SW480 (cell line): ENCODE results near the gene CAV2.

Experiments used
- DNase-seq: peaks from one replicate; pipeline ENCODE4 v3.0.0-alpha.2; 2016; ENCODE audit warnings: low spot score

Gene CAV2

GRCh38 chr7:116524609-116525297 is 25.2 kb downstream of the CAV2 start, which contains the start of gene CAV1:
Gene CAV1 (plus strand): TSS chr7:116525036. CDS start chr7:116525063, 27 bp downstream.
- DNase-seq = peak; percentile 78

DNA sequence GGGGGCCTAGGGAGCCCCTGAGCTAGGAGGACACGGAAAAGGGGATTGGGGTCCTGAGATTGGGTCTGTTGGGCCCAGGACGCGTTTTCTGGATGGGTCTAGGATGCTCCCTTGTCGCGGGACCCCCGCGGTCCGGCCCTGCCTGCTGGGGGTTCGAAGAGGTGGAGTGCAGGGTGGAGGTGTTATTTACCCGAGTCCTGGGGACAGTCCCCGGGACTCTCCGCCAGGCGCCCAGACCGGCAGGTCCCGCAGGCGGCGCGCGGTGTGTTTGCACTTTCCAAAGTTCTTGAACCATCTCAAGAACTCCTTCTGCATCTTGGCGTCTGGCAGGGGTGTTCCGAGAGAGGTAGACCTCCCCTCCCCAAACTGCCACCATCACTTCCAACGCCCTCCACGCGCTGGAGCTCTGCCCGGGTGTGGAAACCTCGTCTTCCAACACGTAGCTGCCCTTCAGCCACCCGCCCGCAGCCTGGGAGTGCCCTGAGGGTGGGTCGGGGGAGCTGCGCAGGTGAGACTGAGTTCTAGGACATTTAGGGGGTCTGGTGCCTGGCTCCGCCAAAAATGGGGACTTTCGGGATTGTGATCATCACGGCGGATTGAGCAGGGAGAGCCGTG is 25.9 kb downstream of the CAV2 start:
- peak; percentile 27 for DNase-seq

DNA sequence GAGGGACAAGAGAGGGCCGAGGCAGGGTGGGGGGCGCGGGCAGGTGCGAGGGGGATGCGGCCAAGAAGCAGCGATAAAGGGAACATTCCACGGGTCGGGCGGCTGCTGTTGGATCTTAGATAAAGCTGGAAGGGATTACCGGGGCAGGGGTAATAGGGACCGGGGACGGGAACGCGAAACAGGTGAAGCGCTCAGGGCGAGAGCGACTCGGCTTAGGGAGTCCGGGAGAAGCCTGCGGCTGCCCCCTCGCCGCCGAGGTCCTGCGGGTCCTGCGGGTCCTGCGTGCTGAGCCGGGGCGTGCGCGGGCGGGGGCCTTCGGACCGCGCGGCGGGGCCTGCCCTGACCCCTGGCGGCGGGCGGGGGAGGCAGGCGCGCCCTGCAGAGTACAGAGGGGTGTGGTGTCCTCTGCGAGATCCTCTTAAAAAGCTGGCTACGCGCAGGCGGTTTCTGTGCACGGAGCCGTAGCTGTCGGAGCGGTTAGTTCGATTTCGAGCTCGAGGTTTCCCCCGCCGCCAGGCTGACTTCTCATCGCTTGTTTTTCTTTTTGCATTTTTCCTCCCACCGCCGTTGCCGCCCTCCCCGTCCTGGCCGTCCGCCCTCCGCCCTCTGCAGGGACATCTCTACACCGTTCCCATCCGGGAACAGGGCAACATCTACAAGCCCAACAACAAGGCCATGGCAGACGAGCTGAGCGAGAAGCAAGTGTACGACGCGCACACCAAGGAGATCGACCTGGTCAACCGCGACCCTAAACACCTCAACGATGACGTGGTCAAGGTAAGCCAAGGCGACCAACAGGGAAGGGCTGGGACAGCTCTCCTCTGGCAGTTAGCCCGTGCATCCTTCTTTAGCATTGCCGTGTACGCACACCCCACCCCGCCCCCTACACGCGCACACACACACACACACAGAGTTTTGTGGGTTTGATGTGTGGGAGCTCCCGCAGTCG is 26.6 kb downstream of the CAV2 start:
- DNase-seq = peak; percentile 84

GRCh38 chr7:116526897-116527296 is 27.4 kb downstream of the CAV2 start:
- DNase-seq = no peak

DNA sequence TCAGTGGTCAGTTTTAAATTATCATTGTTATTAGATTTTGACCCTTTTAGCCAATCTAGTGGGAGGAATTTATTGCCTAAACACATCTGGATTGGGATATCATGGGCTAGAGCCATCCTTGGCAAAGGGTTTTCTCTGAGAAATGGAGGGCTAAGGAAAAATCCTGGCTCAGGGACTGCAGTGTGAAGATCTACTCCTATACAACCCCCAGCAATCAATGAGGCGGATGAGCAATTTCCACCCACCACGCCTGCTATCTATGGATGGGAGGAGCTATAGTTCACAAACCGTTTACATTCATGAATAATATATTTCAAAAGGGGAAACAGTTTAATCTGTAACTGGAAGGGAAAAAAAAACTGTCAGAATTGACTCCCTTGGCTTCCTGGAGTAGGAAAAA is 28.0 kb downstream of the CAV2 start:
- DNase-seq = no peak

DNA sequence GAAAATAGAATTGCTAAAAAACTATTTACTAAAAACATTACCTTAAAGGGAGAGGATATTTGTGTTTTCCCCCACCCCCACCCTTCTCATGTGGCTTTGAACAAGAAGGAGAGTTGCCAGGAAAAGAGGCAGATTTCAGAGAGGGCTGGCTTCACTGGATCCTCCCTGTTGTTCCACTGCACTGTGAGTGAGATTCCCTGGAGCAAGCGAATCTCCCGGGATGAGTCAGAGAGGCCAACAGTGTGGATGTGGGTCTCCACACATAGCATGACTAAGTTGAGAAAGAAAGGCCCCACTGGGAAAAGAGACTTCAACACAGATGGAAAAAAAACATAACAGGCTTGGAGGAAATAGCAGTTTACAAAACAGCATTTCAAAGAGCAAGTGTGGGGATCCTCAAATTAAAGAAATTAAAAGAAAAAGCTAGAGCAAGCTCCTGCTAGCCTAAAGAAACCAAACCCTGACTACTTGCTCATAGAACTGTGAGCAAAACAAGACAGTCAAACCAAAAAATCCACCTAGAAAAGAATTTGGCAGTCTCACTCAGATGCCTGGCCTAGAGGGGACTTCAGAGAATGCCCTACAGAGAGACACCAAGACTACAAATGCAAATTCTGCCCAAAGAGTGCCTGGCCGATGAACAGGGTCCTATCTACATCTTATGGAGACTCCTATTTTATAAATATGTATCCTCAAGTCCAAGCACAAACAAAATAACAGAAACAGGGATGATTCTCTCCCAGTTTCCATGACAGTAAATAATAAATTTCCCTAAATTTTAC is 28.7 kb downstream of the CAV2 start:
- peak; percentile 55 for DNase-seq

GRCh38 chr7:116529250-116529649 is 29.7 kb downstream of the CAV2 start:
- DNase-seq = no peak

- DNase-seq = no peak
Measured at GRCh38 chr7:116530107-116530820, 30.7 kb downstream of the CAV2 start.

GRCh38 chr7:116532102-116532688 is 32.7 kb downstream of the CAV2 start:
- no peak for DNase-seq

DNA sequence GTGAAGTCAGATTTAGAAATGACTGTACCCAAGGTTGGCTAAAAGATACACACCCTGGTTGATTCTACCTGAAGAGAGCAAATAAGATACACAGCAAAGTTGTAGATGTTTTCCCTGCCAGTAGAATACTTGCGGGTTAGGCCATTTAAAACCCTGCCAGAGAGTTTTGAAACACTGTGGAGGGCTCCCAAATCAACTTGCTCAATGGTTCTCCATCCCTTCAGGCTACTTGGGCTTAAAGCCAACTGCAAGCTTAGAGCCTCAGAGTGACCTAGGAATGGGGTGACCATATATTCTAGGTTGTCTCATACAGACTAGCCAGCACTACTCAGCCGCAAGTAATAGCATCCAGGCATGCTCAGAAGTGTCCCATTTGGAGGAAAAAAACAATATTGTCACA is 35.3 kb downstream of the CAV2 start:
- DNase-seq = no peak

GRCh38 chr7:116535416-116535815 is 35.9 kb downstream of the CAV2 start:
- no peak for DNase-seq

DNA sequence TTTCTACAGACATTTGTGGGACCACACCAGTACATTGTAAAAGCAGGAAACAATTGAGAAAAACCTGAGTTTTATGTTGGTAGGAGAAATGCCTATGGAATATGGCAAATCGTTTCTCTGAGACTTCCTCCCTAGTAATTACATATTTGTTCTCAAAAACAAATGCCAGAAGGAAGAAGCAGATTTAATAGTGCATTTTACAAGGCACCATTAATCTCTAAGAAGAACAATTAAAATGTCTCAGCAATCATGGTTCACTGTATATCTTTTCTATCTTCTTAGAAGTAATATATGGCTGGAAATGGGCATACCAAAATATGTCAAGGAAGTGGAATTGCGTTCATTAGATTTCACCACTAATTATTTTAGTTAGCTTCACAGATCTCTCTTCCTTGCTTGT is 38.6 kb downstream of the CAV2 start:
- DNase-seq = no peak

- DNase-seq = no peak
Measured at GRCh38 chr7:116539879-116540278, 40.3 kb downstream of the CAV2 start.

DNA sequence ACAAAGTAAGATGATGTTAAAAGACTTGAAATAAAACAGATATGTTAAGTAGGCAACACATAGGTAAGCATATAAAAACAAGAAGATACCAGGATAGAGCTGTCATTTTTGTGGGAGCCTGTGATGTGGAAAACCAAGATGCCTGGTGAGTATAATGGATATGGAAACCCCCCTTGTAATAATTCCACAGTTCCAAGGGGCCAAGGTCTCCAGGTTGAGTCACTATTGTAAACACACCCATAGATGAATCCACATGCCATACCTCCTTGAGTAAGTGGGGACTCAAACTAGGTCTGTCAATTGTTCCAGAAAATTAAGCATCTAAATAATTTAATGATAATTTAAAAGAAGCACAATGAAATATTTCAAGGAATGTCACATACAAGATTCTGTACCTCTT is 41.2 kb downstream of the CAV2 start:
- DNase-seq = no peak

DNA sequence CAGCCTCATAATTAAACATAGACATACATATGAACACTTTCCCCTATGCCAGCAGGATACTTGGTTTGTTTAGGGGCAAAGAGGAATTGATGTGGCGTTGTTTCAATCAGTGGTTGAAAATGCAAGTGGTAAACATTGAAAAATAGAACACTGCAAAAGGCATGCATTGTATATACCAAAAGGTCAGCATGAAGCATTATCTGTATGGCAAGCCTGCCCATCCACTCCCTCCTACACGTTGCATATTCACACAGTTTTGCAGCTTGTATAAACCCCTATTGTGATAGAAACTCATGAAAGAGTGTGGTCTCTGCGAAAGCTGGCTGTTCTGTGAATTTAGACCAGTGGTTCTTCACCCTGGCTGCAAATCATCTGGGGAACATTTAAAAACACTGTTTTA is 42.4 kb downstream of the CAV2 start:
- DNase-seq = no peak

- DNase-seq = no peak
Measured at GRCh38 chr7:116542618-116543017, 43.1 kb downstream of the CAV2 start.

DNA sequence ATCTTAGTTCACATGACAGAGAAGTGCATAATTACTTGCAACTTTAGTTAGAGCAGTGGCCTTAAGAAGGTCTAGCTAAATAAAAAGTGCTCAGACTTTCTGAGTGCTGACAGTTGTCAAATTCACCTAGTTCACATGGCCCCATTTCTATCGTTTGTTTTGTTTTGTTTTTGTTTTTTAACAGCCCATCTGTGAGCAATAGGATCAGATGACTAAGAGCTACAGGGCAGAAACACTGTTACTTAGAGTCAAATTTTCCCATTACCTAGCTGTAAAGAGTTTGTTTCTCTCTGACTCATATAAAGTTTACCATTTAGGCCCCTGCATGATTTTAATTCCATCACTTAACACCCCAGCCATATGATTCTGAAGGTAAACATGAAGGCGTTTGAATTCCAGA is 44.1 kb downstream of the CAV2 start:
- DNase-seq = no peak

DNA sequence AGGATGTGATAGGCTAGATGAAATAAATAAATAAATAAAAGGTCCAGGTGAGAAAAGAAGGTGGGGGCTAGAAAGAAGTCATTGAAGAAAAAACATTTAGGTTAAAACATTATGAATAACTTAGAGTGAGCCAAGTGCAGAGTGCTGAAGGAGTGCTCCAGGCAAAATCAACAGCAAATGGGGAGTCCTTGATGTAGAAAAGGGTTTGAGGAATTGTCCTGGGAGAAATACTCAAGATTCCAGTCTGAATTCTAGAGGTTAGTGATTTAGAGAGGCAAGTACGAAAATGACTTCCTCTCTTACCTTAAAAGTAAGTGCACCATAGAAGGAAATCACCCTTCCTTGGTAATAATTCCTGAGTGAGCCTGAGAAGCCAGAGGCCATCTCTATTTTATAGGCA is 44.9 kb downstream of the CAV2 start:
- no peak for DNase-seq

GRCh38 chr7:116545411-116545993 is 46.0 kb downstream of the CAV2 start:
- DNase-seq = no peak

DNA sequence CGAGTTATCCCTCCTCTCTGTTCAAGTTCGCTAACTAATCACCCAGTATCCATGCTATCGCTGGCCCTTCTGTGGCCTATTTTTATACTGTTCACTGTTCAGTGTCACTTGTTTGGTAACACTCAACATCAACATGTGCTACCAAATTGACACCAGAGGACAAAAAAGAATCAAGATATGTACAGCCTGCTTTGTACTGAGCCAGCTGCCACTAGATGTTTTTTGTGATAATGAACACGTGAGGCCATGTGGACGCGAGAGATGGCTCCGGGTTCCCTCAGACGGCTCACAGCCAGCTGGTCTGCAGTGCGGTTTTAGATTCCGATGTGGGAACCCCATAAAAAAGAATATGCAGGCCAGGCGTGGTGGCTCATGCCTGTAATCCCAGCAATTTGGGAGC is 46.5 kb downstream of the CAV2 start:
- DNase-seq = no peak

GRCh38 chr7:116546916-116547315 is 47.4 kb downstream of the CAV2 start:
- DNase-seq = no peak
